Activated naive CD4-positive, alpha-beta T cell treated with anti-CD3 and anti-CD28 coated beads, Interleukin-2, amount 50 U/mL, for 24 hours (primary cell): ENCODE measurements around the gene STXBP3.
"Not testable (repeated sequence)": the region's sequence is repeated elsewhere in the genome, so short reads cannot be mapped to it uniquely, and the experiment has no call there.

Experiments used
- H3K27ac Mint-ChIP-seq: one replicate; pipeline ENCODE4 v1.8.0; 2021; ENCODE audit warnings: mild to moderate bottlenecking, mixed read lengths
- H3K27me3 Mint-ChIP-seq: one replicate; pipeline ENCODE4 v1.8.0; 2021; ENCODE audit warnings: mixed read lengths
- H3K36me3 Mint-ChIP-seq: one replicate; pipeline ENCODE4 v1.8.0; 2021; ENCODE audit warnings: mixed read lengths
- H3K4me1 Mint-ChIP-seq: one replicate; pipeline ENCODE4 v1.8.0; 2021; ENCODE audit warnings: mixed read lengths
- H3K4me3 Mint-ChIP-seq: one replicate; pipeline ENCODE4 v1.8.0; 2021; ENCODE audit warnings: mild to moderate bottlenecking, mixed read lengths
- H3K9me3 Mint-ChIP-seq: one replicate; pipeline ENCODE4 v1.8.0; 2021; ENCODE audit warnings: mixed read lengths

Gene STXBP3

GRCh38 chr1:108746382-108747170, at the start of gene STXBP3:
Gene STXBP3 (plus strand): TSS chr1:108746674. CDS start chr1:108746738, 64 bp downstream.
- Mint-ChIP-seq H3K4me1 (peaks cover 43% of the 10 kb centered on the region), H3K36me3 (peaks cover 5% of the 10 kb centered on the region), H3K27me3 (no peaks in the 10 kb centered on the region), H3K9me3 (no peaks in the 10 kb centered on the region), H3K4me3 (peak within 1 kb of the TSS; percentile 96), H3K27ac (peak within 1 kb of the TSS; percentile 98)

DNA sequence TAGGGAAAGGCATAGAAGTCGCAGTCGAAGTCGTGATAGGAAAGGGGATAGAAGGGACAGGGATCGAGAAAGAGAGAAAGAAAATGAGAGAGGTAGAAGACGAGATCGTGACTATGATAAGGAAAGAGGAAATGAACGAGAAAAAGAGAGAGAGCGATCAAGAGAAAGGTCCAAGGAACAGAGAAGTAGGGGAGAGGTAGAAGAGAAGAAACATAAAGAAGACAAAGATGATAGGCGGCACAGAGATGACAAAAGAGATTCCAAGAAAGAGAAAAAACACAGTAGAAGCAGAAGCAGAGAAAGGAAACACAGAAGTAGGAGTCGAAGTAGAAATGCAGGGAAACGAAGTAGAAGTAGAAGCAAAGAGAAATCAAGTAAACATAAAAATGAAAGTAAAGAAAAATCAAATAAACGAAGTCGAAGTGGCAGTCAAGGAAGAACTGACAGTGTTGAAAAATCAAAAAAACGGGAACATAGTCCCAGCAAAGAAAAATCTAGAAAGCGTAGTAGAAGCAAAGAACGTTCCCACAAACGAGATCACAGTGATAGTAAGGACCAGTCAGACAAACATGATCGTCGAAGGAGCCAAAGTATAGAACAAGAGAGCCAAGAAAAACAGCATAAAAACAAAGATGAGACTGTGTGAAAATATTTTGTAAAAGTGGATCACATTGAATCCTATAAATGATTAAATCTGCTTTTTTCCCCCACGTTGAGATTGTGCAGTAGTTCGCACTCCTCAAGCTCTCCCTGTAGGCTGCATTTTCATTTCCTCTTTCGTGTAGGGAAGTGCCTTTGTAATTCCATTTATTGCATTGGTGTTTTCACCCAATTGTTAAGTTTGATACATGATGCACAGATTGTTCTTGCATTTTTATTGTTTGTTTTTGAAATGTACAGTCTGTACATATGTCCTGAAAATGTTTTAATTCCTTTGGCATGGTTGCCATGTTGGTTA, 46.8 kb upstream of the STXBP3 start:
- Mint-ChIP-seq H3K4me1 (peaks cover 65% of the 10 kb centered on the region), H3K4me3 (peak overlapping the region; percentile 80), H3K27ac (peak overlapping the region; percentile 90), H3K9me3 (no peaks in the 10 kb centered on the region), H3K27me3 (no peaks in the 10 kb centered on the region), H3K36me3 (peaks cover 33% of the 10 kb centered on the region)

GRCh38 chr1:108701176-108701849, 45.2 kb upstream of the STXBP3 start:
- Mint-ChIP-seq H3K27ac (no peak overlapping the region), H3K9me3 (no peaks in the 10 kb centered on the region), H3K36me3 (peaks cover 29% of the 10 kb centered on the region), H3K4me1 (peaks cover 65% of the 10 kb centered on the region), H3K27me3 (no peaks in the 10 kb centered on the region), H3K4me3 (no peak overlapping the region)

GRCh38 chr1:108702109-108702508, 44.4 kb upstream of the STXBP3 start:
- not testable (repeated sequence) for H3K27me3 Mint-ChIP-seq, H3K4me3 Mint-ChIP-seq, H3K27ac Mint-ChIP-seq, H3K9me3 Mint-ChIP-seq
- Mint-ChIP-seq H3K4me1 (peaks cover 57% of the 10 kb centered on the region), H3K36me3 (peaks cover 26% of the 10 kb centered on the region)

- Mint-ChIP-seq H3K4me1 (peaks cover 45% of the 10 kb centered on the region), H3K27ac (no peak overlapping the region), H3K36me3 (peaks cover 15% of the 10 kb centered on the region), H3K9me3 (no peaks in the 10 kb centered on the region), H3K27me3 (no peaks in the 10 kb centered on the region), H3K4me3 (peak overlapping the region; percentile 48)
Measured at GRCh38 chr1:108703939-108704338, 42.5 kb upstream of the STXBP3 start.

- H3K4me1 Mint-ChIP-seq, result peaks cover 42% of the 10 kb centered on the region
- no peak overlapping the region for H3K4me3 Mint-ChIP-seq
- H3K27ac Mint-ChIP-seq, result peak overlapping the region; percentile 66
- H3K36me3 Mint-ChIP-seq, result peaks cover 10% of the 10 kb centered on the region
- H3K27me3 Mint-ChIP-seq, result no peaks in the 10 kb centered on the region
- no peaks in the 10 kb centered on the region for H3K9me3 Mint-ChIP-seq
Measured at GRCh38 chr1:108704496-108704895, 42.0 kb upstream of the STXBP3 start.

GRCh38 chr1:108706643-108707042, 39.8 kb upstream of the STXBP3 start:
- Mint-ChIP-seq H3K4me1 (peaks cover 28% of the 10 kb centered on the region), H3K27me3 (no peaks in the 10 kb centered on the region), H3K27ac (no peak overlapping the region)

GRCh38 chr1:108708691-108709660, 37.5 kb upstream of the STXBP3 start:
- H3K36me3 Mint-ChIP-seq, result no peaks in the 10 kb centered on the region
- H3K27me3 Mint-ChIP-seq, result no peaks in the 10 kb centered on the region
- no peaks in the 10 kb centered on the region for H3K9me3 Mint-ChIP-seq
- no peak overlapping the region for H3K4me3 Mint-ChIP-seq
- peaks cover 27% of the 10 kb centered on the region for H3K4me1 Mint-ChIP-seq
- no peak overlapping the region for H3K27ac Mint-ChIP-seq

More at GRCh38 chr1:108706643-108707042, 39.8 kb upstream of the STXBP3 start:
- Mint-ChIP-seq H3K36me3 (peaks cover 2% of the 10 kb centered on the region), H3K4me3 (no peak overlapping the region), H3K9me3 (no peaks in the 10 kb centered on the region)

DNA sequence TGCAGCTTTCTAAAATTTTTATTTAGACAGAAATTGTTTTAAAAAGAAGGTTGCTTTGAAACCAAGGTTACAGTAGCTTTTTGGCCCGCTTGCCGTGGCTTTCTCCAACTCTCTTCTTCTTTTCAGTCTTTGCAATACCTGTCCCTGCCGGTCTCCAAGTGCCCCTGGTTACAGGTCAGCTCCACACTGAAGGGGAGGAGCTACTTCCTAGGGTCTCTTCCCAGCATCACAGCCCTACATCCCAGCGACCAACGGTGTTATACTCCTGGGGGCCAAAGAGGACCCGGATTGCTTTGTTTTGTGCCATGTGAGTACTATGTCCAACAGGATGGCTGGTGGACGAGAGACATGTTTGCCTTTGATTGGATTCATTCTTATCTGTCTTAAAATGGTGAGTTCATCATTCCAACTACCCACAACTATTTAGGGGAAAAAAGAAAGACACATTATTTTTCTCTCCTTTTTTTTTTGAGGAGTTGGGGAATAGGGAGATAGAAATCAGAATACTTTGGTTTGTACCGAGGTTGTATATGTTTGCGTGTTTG, 33.8 kb upstream of the STXBP3 start, which contains the start of gene FNDC7:
Gene FNDC7, plus strand, starts transcription at position 303 of the 545 bp plus-strand sequence. Its CDS starts 26 bp downstream, at position 329.
- Mint-ChIP-seq H3K4me1 (peaks cover 7% of the 10 kb centered on the region), H3K9me3 (no peaks in the 10 kb centered on the region), H3K36me3 (no peaks in the 10 kb centered on the region), H3K27ac (no peak within 1 kb of the TSS), H3K4me3 (no peak within 1 kb of the TSS), H3K27me3 (peaks cover 4% of the 10 kb centered on the region)

GRCh38 chr1:108715932-108716331, 30.5 kb upstream of the STXBP3 start:
- no peak overlapping the region for H3K27ac Mint-ChIP-seq
- H3K27me3 Mint-ChIP-seq, result peaks cover 4% of the 10 kb centered on the region
- H3K9me3 Mint-ChIP-seq, result no peaks in the 10 kb centered on the region
- no peaks in the 10 kb centered on the region for H3K4me1 Mint-ChIP-seq
- H3K36me3 Mint-ChIP-seq, result no peaks in the 10 kb centered on the region
- no peak overlapping the region for H3K4me3 Mint-ChIP-seq

DNA sequence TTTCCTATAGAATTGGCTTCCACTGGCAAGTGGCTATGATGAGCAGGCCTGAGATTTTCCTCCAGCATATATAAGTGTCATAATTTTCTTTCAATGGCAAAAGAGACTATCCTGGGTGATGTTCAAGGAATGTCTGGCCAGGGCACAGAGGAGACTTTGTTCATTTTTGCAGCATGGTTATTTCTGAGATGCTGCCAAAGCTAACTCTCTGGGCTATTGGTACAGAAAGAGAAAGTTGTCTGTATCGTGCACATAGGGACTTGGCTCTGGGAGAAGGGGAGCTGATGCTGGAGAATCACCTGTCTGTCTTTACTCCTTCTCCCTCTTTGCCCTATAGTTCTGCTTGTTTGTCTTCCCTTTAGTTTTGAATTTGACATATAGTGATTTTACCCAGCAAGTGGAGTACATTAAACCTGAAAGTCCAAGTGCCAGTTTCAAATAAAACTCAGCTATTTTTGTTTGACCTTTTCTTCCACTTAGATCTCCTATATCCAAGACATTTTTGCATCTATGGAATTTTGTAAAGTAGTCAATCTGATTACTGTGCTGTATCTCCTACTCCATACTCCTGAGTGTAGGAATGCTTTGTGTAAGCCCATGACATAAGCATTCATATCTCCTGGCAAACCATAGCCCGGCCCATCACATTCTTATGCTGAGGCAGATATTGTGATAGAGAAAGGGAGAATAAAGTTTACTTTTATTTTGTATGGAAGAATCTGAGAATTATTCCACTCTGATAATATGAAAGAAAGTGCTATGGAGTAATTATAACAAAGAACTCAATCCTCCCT, 29.8 kb upstream of the STXBP3 start:
- no peak overlapping the region for H3K4me3 Mint-ChIP-seq
- no peaks in the 10 kb centered on the region for H3K4me1 Mint-ChIP-seq
- H3K27ac Mint-ChIP-seq, result no peak overlapping the region
- no peaks in the 10 kb centered on the region for H3K36me3 Mint-ChIP-seq
- H3K27me3 Mint-ChIP-seq, result peaks cover 4% of the 10 kb centered on the region
- no peaks in the 10 kb centered on the region for H3K9me3 Mint-ChIP-seq

DNA sequence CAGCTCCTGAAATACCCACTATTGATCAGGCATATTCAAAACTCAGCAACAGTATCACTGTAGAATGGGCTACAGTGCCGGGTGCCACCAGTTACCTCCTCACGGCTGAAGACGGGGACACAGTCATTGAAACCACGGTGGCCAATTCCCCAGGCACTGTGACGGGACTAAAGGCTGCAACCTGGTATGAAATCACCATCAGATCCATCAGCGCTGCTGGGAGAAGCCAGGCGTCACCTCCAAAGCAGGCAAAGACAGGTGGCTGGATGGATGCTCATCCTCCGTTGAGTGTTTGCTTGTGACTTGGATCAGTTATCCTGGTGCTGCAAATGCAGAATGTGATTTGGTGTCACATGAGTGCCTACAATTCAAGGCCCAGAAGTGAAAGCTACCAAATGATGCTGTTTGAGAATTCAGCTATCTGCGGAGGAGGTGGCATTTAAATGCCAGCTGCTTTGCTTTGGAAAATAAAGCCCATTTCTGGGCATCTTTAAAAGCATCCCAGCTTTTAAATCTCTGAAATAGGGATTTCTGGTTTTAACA, 28.6 kb upstream of the STXBP3 start:
- Mint-ChIP-seq H3K27me3 (peaks cover 4% of the 10 kb centered on the region), H3K4me1 (no peaks in the 10 kb centered on the region), H3K4me3 (no peak overlapping the region), H3K27ac (no peak overlapping the region), H3K36me3 (no peaks in the 10 kb centered on the region), H3K9me3 (no peaks in the 10 kb centered on the region)

GRCh38 chr1:108718927-108719655, 27.4 kb upstream of the STXBP3 start:
- Mint-ChIP-seq H3K36me3 (no peaks in the 10 kb centered on the region), H3K4me3 (no peak overlapping the region), H3K4me1 (no peaks in the 10 kb centered on the region), H3K27ac (no peak overlapping the region), H3K9me3 (no peaks in the 10 kb centered on the region), H3K27me3 (peaks cover 4% of the 10 kb centered on the region)
